ENCODE measurements around the gene UBE3B.
A peak's percentile ranks its signal among the peaks of the same experiment; 100 is the strongest.

The UBE3B gene

GRCh38 chr12:109462868-109463692, 14.4 kb upstream of the UBE3B start:
- H4K8ac ChIP-seq (ENCODE audit: low read depth, low read length) = peak overlapping the region; percentile 80
- H2BK12ac ChIP-seq (ENCODE audit: low read length) = peak overlapping the region; percentile 80
- peak overlapping the region; percentile 88 for H2BK120ac ChIP-seq (ENCODE audit: insufficient read depth, low read length, poor library complexity)
- H3K4me1 ChIP-seq (ENCODE audit: control insufficient read depth in 1 of 2, insufficient read depth in 2 of 2, low read length in 2 of 2) = peaks cover 72 to 78% of the 10 kb centered on the region in 2 experiments
- H3K9ac ChIP-seq (ENCODE audit: low read length) = peak overlapping the region; percentile 71
- H2BK5ac ChIP-seq (ENCODE audit: low read depth, low read length, poor library complexity) = peak overlapping the region; percentile 99
- peak; percentile 71 to 82 for DNase-seq
- H3K4me3 ChIP-seq (ENCODE audit: low read depth, low read length) = no peak overlapping the region
- H4K12ac ChIP-seq (ENCODE audit: low read depth, low read length) = peak overlapping the region; percentile 4
- H3K27me3 ChIP-seq (ENCODE audit: insufficient read depth, low read length) = no peaks in the 10 kb centered on the region
- H3K14ac ChIP-seq (ENCODE audit: low read length) = peak overlapping the region; percentile 70
- H3K4ac ChIP-seq (ENCODE audit: low read depth, low read length) = peak overlapping the region; percentile 85
- peak overlapping the region; percentile 90 for H4K91ac ChIP-seq (ENCODE audit: low read depth, low read length)
- no CpG with 5 or more reads among the region's 14 CpGs for WGBS (ENCODE audit: extremely low coverage, insufficient coverage, insufficient read length)
- peaks cover 56% of the 10 kb centered on the region for H3K79me1 ChIP-seq (ENCODE audit: low read length)
- H3K36me3 ChIP-seq (ENCODE audit: control insufficient read depth in 1 of 2, insufficient read depth in 2 of 2, low read length in 2 of 2) = peaks cover 42% of the 10 kb centered on the region in 2 experiments
- H3K27ac ChIP-seq (ENCODE audit: low read depth, low read length) = peak overlapping the region; percentile 98
- no peaks in the 10 kb centered on the region for H3K9me3 ChIP-seq (ENCODE audit: insufficient read depth, low read depth, low read length)
- no peak overlapping the region for H3K23ac ChIP-seq (ENCODE audit: low read length)
- peak overlapping the region; percentile 3 for H2AFZ ChIP-seq (ENCODE audit: insufficient read depth, low read length, poor library complexity)
- H3K79me2 ChIP-seq (ENCODE audit: control insufficient read depth, insufficient read depth, low read length, poor library complexity) = peaks cover 39% of the 10 kb centered on the region
- H2AK5ac ChIP-seq (ENCODE audit: low read length) = peak overlapping the region; percentile 73
- H3K18ac ChIP-seq (ENCODE audit: low read length) = peak overlapping the region; percentile 23
- peak overlapping the region; percentile 51 for H3K4me2 ChIP-seq (ENCODE audit: low read length)

DNA sequence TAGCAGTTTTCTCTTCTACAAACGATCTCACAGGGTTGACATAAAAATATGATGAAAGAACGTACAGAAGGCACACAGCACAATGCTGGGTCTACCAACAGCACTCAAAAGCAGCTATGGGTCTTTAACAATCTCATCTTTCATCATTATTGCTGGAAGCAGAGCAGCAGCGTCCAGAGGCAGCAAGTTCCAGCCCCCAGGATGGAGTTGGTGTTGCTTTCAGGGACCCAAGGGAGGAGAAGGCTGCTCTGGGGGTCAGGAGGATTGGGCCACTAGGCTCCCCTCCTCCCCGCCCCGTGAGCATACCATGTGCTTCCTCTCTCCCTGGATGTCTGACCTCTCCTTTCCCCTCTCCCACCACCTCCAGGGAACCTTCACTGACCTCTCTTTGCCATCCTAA, 13.7 kb upstream of the UBE3B start:
- Histone ChIP-seq H2AK5ac (ENCODE audit: low read length) (peak overlapping the region; percentile 92), H3K79me2 (ENCODE audit: control insufficient read depth, insufficient read depth, low read length, poor library complexity) (peaks cover 38% of the 10 kb centered on the region), H3K9me3 (ENCODE audit: insufficient read depth, low read depth, low read length) (no peaks in the 10 kb centered on the region), H3K4ac (ENCODE audit: low read depth, low read length) (peak overlapping the region; percentile 83), H4K91ac (ENCODE audit: low read depth, low read length) (peak overlapping the region; percentile 90), H4K12ac (ENCODE audit: low read depth, low read length) (peak overlapping the region; percentile 40), H2BK12ac (ENCODE audit: low read length) (peak overlapping the region; percentile 80), H3K23ac (ENCODE audit: low read length) (peak overlapping the region; percentile 37), H3K27me3 (ENCODE audit: insufficient read depth, low read length) (no peaks in the 10 kb centered on the region), H3K36me3 (ENCODE audit: control insufficient read depth in 1 of 2, insufficient read depth in 2 of 2, low read length in 2 of 2) (peaks cover 41 to 45% of the 10 kb centered on the region in 2 experiments), H3K4me1 (ENCODE audit: control insufficient read depth in 1 of 2, insufficient read depth in 2 of 2, low read length in 2 of 2) (peaks cover 72 to 77% of the 10 kb centered on the region in 2 experiments), H3K9ac (ENCODE audit: low read length) (no peak overlapping the region), H2BK120ac (ENCODE audit: insufficient read depth, low read length, poor library complexity) (peak overlapping the region; percentile 88), H2BK5ac (ENCODE audit: low read depth, low read length, poor library complexity) (peak overlapping the region; percentile 86), H3K4me2 (ENCODE audit: low read length) (peak overlapping the region; percentile 42), H3K27ac (ENCODE audit: low read depth, low read length) (peak overlapping the region; percentile 98), H2AFZ (ENCODE audit: insufficient read depth, low read length, poor library complexity) (peak overlapping the region; percentile 77), H3K79me1 (ENCODE audit: low read length) (peaks cover 52% of the 10 kb centered on the region), H3K18ac (ENCODE audit: low read length) (peak overlapping the region; percentile 84), H4K8ac (ENCODE audit: low read depth, low read length) (peak overlapping the region; percentile 72), H3K4me3 (ENCODE audit: low read depth, low read length) (no peak overlapping the region), H3K14ac (ENCODE audit: low read length) (peak overlapping the region; percentile 64)
- WGBS (ENCODE audit: extremely low coverage, insufficient coverage, insufficient read length) = no CpG with 5 or more reads among the region's 5 CpGs
- DNase-seq = peak in 1 of 2 donors; percentile 26

DNA sequence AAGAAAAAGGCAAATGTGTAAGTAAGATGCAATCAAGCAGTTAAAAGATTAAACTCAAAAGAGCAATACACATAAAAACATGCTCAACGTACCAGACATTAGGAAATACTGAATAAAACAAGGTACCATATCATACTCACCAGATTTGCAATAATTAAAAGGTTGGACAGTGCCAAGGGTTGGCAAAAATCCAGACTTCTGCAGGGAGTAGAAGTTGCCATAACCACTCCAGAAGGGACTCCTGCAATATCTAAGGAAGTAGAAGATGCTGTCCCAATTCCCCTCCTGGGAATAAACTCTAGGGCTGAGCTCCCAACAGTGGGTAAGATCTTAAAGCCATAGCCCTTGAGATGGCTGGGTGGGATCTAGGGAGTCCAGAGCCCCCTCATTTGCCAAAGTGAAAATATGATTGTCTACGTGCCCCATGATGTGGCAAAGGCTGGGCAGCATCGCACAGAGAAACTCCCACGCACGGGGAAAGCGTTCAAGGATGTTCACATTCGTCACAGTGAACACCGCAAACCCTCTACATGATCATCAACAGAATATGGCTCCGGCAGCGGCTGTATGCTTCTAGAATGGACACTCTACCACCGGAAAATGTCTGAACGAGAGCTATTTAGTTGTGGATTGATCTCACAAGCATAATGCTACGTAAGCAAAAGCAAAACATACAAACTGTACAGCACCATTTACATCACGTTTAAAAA, 12.6 kb upstream of the UBE3B start:
- Histone ChIP-seq H4K12ac (ENCODE audit: low read depth, low read length) (no peak overlapping the region), H3K18ac (ENCODE audit: low read length) (peak overlapping the region; percentile 26), H3K79me2 (ENCODE audit: control insufficient read depth, insufficient read depth, low read length, poor library complexity) (peaks cover 42% of the 10 kb centered on the region), H3K27ac (ENCODE audit: low read depth, low read length) (peak overlapping the region; percentile 4), H3K79me1 (ENCODE audit: low read length) (peaks cover 51% of the 10 kb centered on the region), H3K9me3 (ENCODE audit: insufficient read depth, low read depth, low read length) (no peaks in the 10 kb centered on the region), H2AFZ (ENCODE audit: insufficient read depth, low read length, poor library complexity) (no peak overlapping the region), H3K4me1 (ENCODE audit: control insufficient read depth in 1 of 2, insufficient read depth in 2 of 2, low read length in 2 of 2) (peaks cover 75 to 76% of the 10 kb centered on the region in 2 experiments), H3K36me3 (ENCODE audit: control insufficient read depth in 1 of 2, insufficient read depth in 2 of 2, low read length in 2 of 2) (peaks cover 51 to 52% of the 10 kb centered on the region in 2 experiments), H3K4ac (ENCODE audit: low read depth, low read length) (peak overlapping the region; percentile 80), H2BK5ac (ENCODE audit: low read depth, low read length, poor library complexity) (peak overlapping the region; percentile 20), H3K27me3 (ENCODE audit: insufficient read depth, low read length) (no peaks in the 10 kb centered on the region), H2BK120ac (ENCODE audit: insufficient read depth, low read length, poor library complexity) (peak overlapping the region; percentile 56), H4K91ac (ENCODE audit: low read depth, low read length) (peak overlapping the region; percentile 20), H3K14ac (ENCODE audit: low read length) (peak overlapping the region; percentile 16), H3K23ac (ENCODE audit: low read length) (no peak overlapping the region), H3K4me2 (ENCODE audit: low read length) (no peak overlapping the region), H3K9ac (ENCODE audit: low read length) (no peak overlapping the region), H2BK12ac (ENCODE audit: low read length) (peak overlapping the region; percentile 42), H4K8ac (ENCODE audit: low read depth, low read length) (no peak overlapping the region), H2AK5ac (ENCODE audit: low read length) (peak overlapping the region; percentile 24), H3K4me3 (ENCODE audit: low read depth, low read length) (no peak overlapping the region)
- WGBS (ENCODE audit: extremely low coverage, insufficient coverage, insufficient read length) = no CpG with 5 or more reads among the region's 14 CpGs
- DNase-seq = no peak

GRCh38 chr12:109466305-109466704, 11.1 kb upstream of the UBE3B start:
- no peak overlapping the region for H2BK120ac ChIP-seq (ENCODE audit: insufficient read depth, low read length, poor library complexity)
- no peak overlapping the region for H3K4me2 ChIP-seq (ENCODE audit: low read length)
- no peak overlapping the region for H2BK12ac ChIP-seq (ENCODE audit: low read length)
- H2BK5ac ChIP-seq (ENCODE audit: low read depth, low read length, poor library complexity) = peak overlapping the region; percentile 25
- no peaks in the 10 kb centered on the region for H3K9me3 ChIP-seq (ENCODE audit: insufficient read depth, low read depth, low read length)
- H3K18ac ChIP-seq (ENCODE audit: low read length) = no peak overlapping the region
- H3K14ac ChIP-seq (ENCODE audit: low read length) = no peak overlapping the region
- WGBS (ENCODE audit: extremely low coverage, insufficient coverage, insufficient read length) = no CpG with 5 or more reads among the region's 2 CpGs
- H2AK5ac ChIP-seq (ENCODE audit: low read length) = no peak overlapping the region
- peak overlapping the region; percentile 7 for H3K27ac ChIP-seq (ENCODE audit: low read depth, low read length)
- H2AFZ ChIP-seq (ENCODE audit: insufficient read depth, low read length, poor library complexity) = peak overlapping the region; percentile 3
- no peak overlapping the region for H4K8ac ChIP-seq (ENCODE audit: low read depth, low read length)
- DNase-seq = no peak
- peak overlapping the region; percentile 35 for H3K4ac ChIP-seq (ENCODE audit: low read depth, low read length)
- H3K4me1 ChIP-seq (ENCODE audit: control insufficient read depth in 1 of 2, insufficient read depth in 2 of 2, low read length in 2 of 2) = peaks cover 61 to 62% of the 10 kb centered on the region in 2 experiments
- H3K23ac ChIP-seq (ENCODE audit: low read length) = no peak overlapping the region
- no peak overlapping the region for H3K9ac ChIP-seq (ENCODE audit: low read length)
- peaks cover 40% of the 10 kb centered on the region for H3K79me2 ChIP-seq (ENCODE audit: control insufficient read depth, insufficient read depth, low read length, poor library complexity)
- no peak overlapping the region for H4K12ac ChIP-seq (ENCODE audit: low read depth, low read length)
- H3K4me3 ChIP-seq (ENCODE audit: low read depth, low read length) = no peak overlapping the region
- peak overlapping the region; percentile 20 for H4K91ac ChIP-seq (ENCODE audit: low read depth, low read length)
- H3K36me3 ChIP-seq (ENCODE audit: control insufficient read depth in 1 of 2, insufficient read depth in 2 of 2, low read length in 2 of 2) = peaks cover 43 to 54% of the 10 kb centered on the region in 2 experiments
- peaks cover 38% of the 10 kb centered on the region for H3K79me1 ChIP-seq (ENCODE audit: low read length)
- H3K27me3 ChIP-seq (ENCODE audit: insufficient read depth, low read length) = no peaks in the 10 kb centered on the region

Measured in trophoblast cell (in vitro differentiated cells and primary cell).